Bronchial epithelial cell (primary cell): ENCODE data around the gene ANKRD44. TPM values are rescaled to one million over a fixed set of nuclear protein-coding genes. Genes with fewer than 3 reads are reported as not detected.

Experiments used
- DNase-seq: peaks from one replicate; pipeline ENCODE4 v3.0.0-alpha.2; 2010; ENCODE audit warnings: low read depth
- FAIRE-seq: peaks from 2 replicates; lab custom pipeline; 2011; peaks lifted over from hg19 to GRCh38; lab: Jason Lieb, UNC
- H3K27me3 ChIP-seq: 2 replicates; pipeline ENCODE4 v1.5.1; 2011; ENCODE audit warnings: low read length; ENCODE audit not compliant: control insufficient read depth, insufficient read depth
- H3K36me3 ChIP-seq: 2 replicates; pipeline ENCODE4 v1.5.1; 2011; ENCODE audit warnings: low read length; ENCODE audit not compliant: control insufficient read depth, insufficient read depth
- H3K4me3 ChIP-seq: 2 replicates; pipeline ENCODE4 v1.5.1; 2011; ENCODE audit warnings: mild to moderate bottlenecking, low read depth, low read length, control low read depth
- total RNA-seq: library from RNA; depleted of rRNA; stranded (reverse); fragments of >200 nt; gene quantifications from 2 replicates; pipeline ENCODE4 v1.2.1, GENCODE V29; 2014
- TF ChIP-seq, protein P1 (sequence below): IDR thresholded peaks from 2 replicates; pipeline ENCODE4 v1.5.1; 2011; ENCODE audit warnings: mild to moderate bottlenecking, moderate library complexity, low read length, control low read depth, inconsistent platforms; ENCODE audit not compliant: insufficient read depth, severe bottlenecking

Gene ANKRD44
- total RNA-seq: 0.26 and 0.90 TPM in 2 replicates

DNA sequence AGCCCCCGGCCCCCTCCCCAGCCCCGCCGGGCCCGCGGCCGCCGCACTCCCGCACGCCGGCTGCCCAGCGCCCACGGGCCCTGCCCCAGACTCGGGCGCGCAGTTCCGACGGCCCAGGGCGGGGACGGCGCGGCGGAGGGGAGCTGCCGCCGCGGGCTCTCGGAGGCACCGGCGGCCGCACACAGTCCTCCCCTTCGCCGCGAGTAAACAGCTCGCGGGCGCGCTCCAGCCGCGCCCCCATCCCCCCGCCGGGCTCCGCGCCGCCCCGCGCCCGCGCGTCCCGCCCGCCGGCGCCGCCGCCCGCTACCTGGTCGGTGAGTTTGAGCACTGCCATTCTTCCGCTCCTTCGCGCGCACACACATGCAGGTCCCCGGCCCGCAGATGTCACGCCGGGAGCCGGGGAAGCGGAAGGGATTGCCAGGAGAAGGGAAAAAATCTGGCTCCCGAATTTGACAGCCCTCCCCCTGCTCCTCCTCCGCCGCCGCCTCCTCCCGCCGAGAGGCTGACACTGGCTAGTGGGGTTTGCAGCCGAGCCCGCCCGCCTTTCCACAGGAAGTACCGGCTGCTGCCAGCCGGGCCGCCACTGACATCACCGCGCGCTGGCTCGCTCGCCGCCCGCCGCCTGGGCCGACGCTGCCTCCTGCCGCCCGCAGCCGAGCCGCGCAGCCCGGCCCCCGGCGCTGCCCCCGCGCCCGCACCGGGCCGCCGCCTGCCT is at the start of gene ANKRD44:
Gene ANKRD44, minus strand, starts transcription at position 510 of the 715 bp plus-strand sequence. Its CDS starts 176 bp downstream, at position 334.
- Histone ChIP-seq H3K27me3 (no peaks in the 10 kb centered on the region), H3K36me3 (no peaks in the 10 kb centered on the region), H3K4me3 (peak within 1 kb of the TSS; percentile 55)
- TF ChIP-seq, protein P1, sequence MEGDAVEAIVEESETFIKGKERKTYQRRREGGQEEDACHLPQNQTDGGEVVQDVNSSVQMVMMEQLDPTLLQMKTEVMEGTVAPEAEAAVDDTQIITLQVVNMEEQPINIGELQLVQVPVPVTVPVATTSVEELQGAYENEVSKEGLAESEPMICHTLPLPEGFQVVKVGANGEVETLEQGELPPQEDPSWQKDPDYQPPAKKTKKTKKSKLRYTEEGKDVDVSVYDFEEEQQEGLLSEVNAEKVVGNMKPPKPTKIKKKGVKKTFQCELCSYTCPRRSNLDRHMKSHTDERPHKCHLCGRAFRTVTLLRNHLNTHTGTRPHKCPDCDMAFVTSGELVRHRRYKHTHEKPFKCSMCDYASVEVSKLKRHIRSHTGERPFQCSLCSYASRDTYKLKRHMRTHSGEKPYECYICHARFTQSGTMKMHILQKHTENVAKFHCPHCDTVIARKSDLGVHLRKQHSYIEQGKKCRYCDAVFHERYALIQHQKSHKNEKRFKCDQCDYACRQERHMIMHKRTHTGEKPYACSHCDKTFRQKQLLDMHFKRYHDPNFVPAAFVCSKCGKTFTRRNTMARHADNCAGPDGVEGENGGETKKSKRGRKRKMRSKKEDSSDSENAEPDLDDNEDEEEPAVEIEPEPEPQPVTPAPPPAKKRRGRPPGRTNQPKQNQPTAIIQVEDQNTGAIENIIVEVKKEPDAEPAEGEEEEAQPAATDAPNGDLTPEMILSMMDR: peak; percentile 26
- DNase-seq (peak; percentile 55), FAIRE-seq (no peak)

DNA sequence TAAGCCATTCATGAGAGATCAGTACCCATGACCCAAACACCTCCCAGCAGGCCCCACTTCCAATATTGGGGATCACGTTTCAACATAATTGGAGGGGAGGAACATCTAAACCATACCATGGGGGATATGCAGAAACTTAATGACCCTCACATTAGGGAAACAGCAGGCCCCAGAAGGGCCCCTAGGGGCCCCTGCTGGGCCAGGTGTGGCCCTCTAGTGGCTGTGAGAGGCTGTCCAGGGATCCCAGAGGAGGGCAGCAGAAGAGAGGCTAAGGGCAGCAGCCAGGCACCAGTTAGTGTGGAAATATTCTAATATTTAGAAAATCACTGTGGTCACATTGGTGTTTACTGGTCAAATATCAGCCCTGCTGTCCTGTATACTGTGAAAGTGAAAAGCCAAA is 49.3 kb upstream of the ANKRD44 start:
- DNase-seq (no peak), FAIRE-seq (no peak)
- no peaks in the 10 kb centered on the region for H3K27me3 ChIP-seq
- TF ChIP-seq, protein P1: peak; percentile 22
- H3K4me3 ChIP-seq: no peak overlapping the region
- no peaks in the 10 kb centered on the region for H3K36me3 ChIP-seq

DNA sequence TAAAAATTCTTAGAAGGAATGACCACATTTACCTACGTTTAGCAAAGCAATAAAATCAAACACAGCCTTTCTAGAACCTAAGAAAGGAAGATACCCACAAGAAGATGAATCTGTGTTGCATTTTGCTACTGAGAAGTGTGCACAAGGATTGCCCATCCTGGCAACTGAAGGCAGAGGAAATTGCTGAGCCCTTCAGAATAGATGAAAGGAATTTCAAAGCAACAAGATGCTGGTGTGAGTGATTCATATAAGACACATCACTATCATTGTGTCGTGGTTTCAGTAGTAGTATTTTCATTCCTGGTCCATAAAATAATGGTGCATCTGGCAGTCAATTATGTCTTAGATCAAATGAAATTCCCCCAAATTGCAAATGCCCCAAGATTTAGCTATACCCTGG is 48.4 kb upstream of the ANKRD44 start:
- no peak for FAIRE-seq
- no peaks in the 10 kb centered on the region for H3K36me3 ChIP-seq

DNA sequence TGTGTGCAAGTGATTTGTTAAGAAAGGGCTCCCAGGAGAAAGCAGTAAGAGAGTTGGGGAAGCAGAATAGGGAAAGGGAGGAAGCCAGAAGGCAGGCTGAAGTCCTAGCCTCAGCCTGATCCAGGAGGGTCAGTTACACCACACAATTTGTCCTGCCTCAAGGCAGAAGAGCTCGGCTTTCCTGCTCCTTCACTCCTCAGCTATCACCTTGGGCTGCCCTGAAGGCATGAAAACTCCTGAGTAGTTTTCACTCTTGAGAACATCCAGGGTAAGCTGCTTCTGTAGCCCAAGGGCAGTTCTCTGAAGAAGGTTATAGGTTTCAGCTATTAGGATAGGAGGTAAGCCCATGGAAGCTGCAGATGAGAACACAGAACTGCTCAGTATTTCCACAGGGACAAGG is 47.4 kb upstream of the ANKRD44 start:
- Histone ChIP-seq H3K36me3 (no peaks in the 10 kb centered on the region), H3K4me3 (no peak overlapping the region), H3K27me3 (no peaks in the 10 kb centered on the region)
- FAIRE-seq (no peak), DNase-seq (no peak)
- TF ChIP-seq, protein P1: no peak

More for the DNA sequence above, 48.4 kb upstream of the ANKRD44 start:
- H3K27me3 ChIP-seq: no peaks in the 10 kb centered on the region
- peak; percentile 26 for DNase-seq
- no peak overlapping the region for H3K4me3 ChIP-seq
- TF ChIP-seq, protein P1: no peak

DNA sequence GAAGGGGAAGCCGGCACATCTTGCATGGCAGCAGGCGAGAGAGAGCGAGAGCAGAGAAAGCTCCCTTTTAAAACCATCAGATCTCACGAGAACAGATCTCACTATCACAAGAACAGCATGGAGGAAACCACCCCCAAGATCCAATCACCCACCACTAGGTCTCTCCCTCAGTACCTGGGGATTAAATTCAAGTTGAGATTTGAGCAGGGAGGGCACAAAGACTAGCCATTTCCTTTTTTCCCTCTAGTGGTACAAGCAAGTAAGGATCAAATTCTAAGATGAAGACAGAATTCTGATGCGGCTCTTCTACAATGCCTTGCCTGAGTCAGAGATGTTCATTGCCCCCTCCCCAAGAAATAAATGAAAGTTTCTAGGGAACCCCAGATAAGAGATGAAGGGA is 45.6 kb upstream of the ANKRD44 start:
- Histone ChIP-seq H3K36me3 (no peaks in the 10 kb centered on the region), H3K4me3 (no peak overlapping the region), H3K27me3 (no peaks in the 10 kb centered on the region)
- FAIRE-seq (no peak), DNase-seq (no peak)
- TF ChIP-seq, protein P1: peak; percentile 10
